Endothelial cell of umbilical vein (primary cell): ENCODE results near the gene GPN3. TPM values are rescaled to one million over a fixed set of nuclear protein-coding genes. Genes with fewer than 3 reads are reported as not detected.

Experiments
- BruUV-seq: library from RNA; stranded (reverse); fragments of 400-500 nt; replicated peaks from 2 replicates; lab custom pipeline; 2021; lab: Mats Ljungman, UMichigan
- CTCF ChIA-PET: fragments of 300-600, 350-600 bp; sonication (Branson Sonifier 250); formaldehyde crosslinking; loops from one replicate; lab custom pipeline; 2021; ENCODE audit warnings: antibody characterized with exemption, inconsistent platforms; lab: Charles Lee
- POLR2A ChIA-PET: fragments of 300-600, 350-600 bp; sonication (Branson Sonifier 250); formaldehyde crosslinking; loops from one replicate; lab custom pipeline; 2021; ENCODE audit warnings: antibody characterized with exemption, inconsistent platforms; lab: Charles Lee
- DNase-seq: peaks from one replicate; pipeline ENCODE4 v3.0.0-alpha.2; 2011; ENCODE audit warnings: low read depth, low spot score
- FAIRE-seq: peaks from 2 replicates; lab custom pipeline; 2011; peaks lifted over from hg19 to GRCh38; lab: Jason Lieb, UNC
- H2AFZ ChIP-seq: 2 replicates; pipeline ENCODE4 v1.6.0; 2012; ENCODE audit warnings: low read depth, low read length, control low read depth, inconsistent platforms
- H3K27ac ChIP-seq: 2 replicates; pipeline ENCODE4 v1.5.1; 2011; ENCODE audit warnings: low read depth, mild to moderate bottlenecking, control low read depth, low read length, moderate library complexity; ENCODE audit not compliant: insufficient read depth
- H3K27me3 ChIP-seq, 2 experiments: 2 replicates each; pipeline versions ENCODE4 v1.6.0 to v1.6.1; 2011; ENCODE audit warnings: low read length in 2 of 2, mixed read lengths in 1 of 2; ENCODE audit not compliant: control insufficient read depth in 2 of 2, insufficient read depth in 2 of 2
- H3K36me3 ChIP-seq, 2 experiments: 2 replicates in 1 of 2; 3 replicates in 1 of 2; pipeline ENCODE4 v1.5.1; 2011; ENCODE audit warnings: low read length in 2 of 2, mild to moderate bottlenecking in 1 of 2, moderate library complexity in 1 of 2; ENCODE audit not compliant: control insufficient read depth in 2 of 2, insufficient read depth in 2 of 2; ENCODE audit errors: extremely low read depth in 1 of 2
- H3K4me1 ChIP-seq: 3 replicates; pipeline ENCODE4 v1.5.1; 2011; ENCODE audit warnings: mild to moderate bottlenecking, low read length; ENCODE audit not compliant: control insufficient read depth, insufficient read depth; ENCODE audit errors: extremely low read depth
- H3K4me2 ChIP-seq: 2 replicates; pipeline ENCODE4 v1.6.1; 2011; ENCODE audit warnings: low read length, control low read depth, mixed read lengths; ENCODE audit not compliant: insufficient read depth
- H3K4me3 ChIP-seq, 3 experiments: fragments of 200-600 bp in 1 of 3; sonication (generic), shearing (Covaris generic) in 1 of 3; replicated peaks in 1 of 3; 2 replicates each; pipeline ENCODE4 v1.5.1; 2011 to 2016; ENCODE audit warnings: control low read depth in 3 of 3, low read length in 3 of 3, mild to moderate bottlenecking in 2 of 3, inconsistent platforms in 1 of 3, low read depth in 1 of 3, moderate library complexity in 1 of 3; ENCODE audit not compliant: insufficient read depth in 1 of 3
- H3K79me2 ChIP-seq: 2 replicates; pipeline ENCODE4 v1.6.0; 2012; ENCODE audit warnings: low read length, inconsistent platforms; ENCODE audit not compliant: control insufficient read depth, insufficient read depth
- H3K9ac ChIP-seq: replicated peaks from 2 replicates; pipeline ENCODE3; 2011; ENCODE audit warnings: low read length, control low read depth; ENCODE audit not compliant: insufficient read depth; ENCODE audit errors: extremely low read depth
- H3K9me1 ChIP-seq: replicated peaks from 3 replicates; pipeline ENCODE4 v1.6.0; 2011; ENCODE audit warnings: mild to moderate bottlenecking, low read length; ENCODE audit not compliant: control insufficient read depth, insufficient read depth; ENCODE audit errors: extremely low read depth
- H3K9me3 ChIP-seq: replicated peaks from 2 replicates; pipeline ENCODE4 v1.5.1; 2012; ENCODE audit warnings: low read length, inconsistent platforms; ENCODE audit not compliant: control insufficient read depth, insufficient read depth
- H4K20me1 ChIP-seq: replicated peaks from 2 replicates; pipeline ENCODE3; 2011; ENCODE audit warnings: mild to moderate bottlenecking, low read length; ENCODE audit not compliant: control insufficient read depth, insufficient read depth; ENCODE audit errors: extremely low read depth
- CTCF ChIP-seq, 2 donors: IDR thresholded peaks; 1 replicate in 1 of 2; 2 replicates in 1 of 2; pipeline ENCODE4 v1.5.1; 2011; ENCODE audit warnings: low read length in 2 of 2, mild to moderate bottlenecking in 2 of 2, moderate library complexity in 2 of 2, control low read depth in 1 of 2, inconsistent platforms in 1 of 2, low read depth in 1 of 2; ENCODE audit not compliant: insufficient read depth in 1 of 2; ENCODE audit errors: extremely low read depth in 1 of 2
- EZH2 ChIP-seq: IDR thresholded peaks from 2 replicates; pipeline ENCODE4 v1.6.1; 2012; ENCODE audit warnings: borderline replicate concordance, low read depth, mild to moderate bottlenecking, moderate library complexity, low read length, inconsistent platforms; ENCODE audit not compliant: severe bottlenecking
- FOS ChIP-seq: IDR thresholded peaks from 2 replicates; pipeline ENCODE4 v1.6.1; 2011; ENCODE audit warnings: mild to moderate bottlenecking, low read length, moderate library complexity, borderline replicate concordance; ENCODE audit not compliant: insufficient read depth
- GATA2 ChIP-seq: IDR thresholded peaks from 2 replicates; pipeline ENCODE4 v1.7.0; 2011; ENCODE audit warnings: low read depth, mild to moderate bottlenecking, moderate library complexity, mixed read lengths, low read length; ENCODE audit not compliant: insufficient read length, insufficient read depth
- JUN ChIP-seq: IDR thresholded peaks from 2 replicates; pipeline ENCODE4 v1.6.1; 2011; ENCODE audit warnings: borderline replicate concordance, low read depth; ENCODE audit not compliant: insufficient read length, insufficient read depth
- MAX ChIP-seq: IDR thresholded peaks from 2 replicates; pipeline ENCODE4 v1.6.1; 2011; ENCODE audit not compliant: insufficient read depth, insufficient read length
- MYC ChIP-seq: IDR thresholded peaks from one replicate; pipeline ENCODE4 v1.6.1; 2011; ENCODE audit warnings: mild to moderate bottlenecking, low read depth, low read length
- POLR2A ChIP-seq: IDR thresholded peaks from 2 replicates; pipeline ENCODE4 v1.6.1; 2012; ENCODE audit warnings: low read depth, mild to moderate bottlenecking, control low read depth, low read length
- POLR2AphosphoS5 ChIP-seq: IDR thresholded peaks from 2 replicates; pipeline ENCODE4 v1.6.1; 2012; ENCODE audit warnings: low read depth, mild to moderate bottlenecking, control low read depth, low read length, moderate library complexity; ENCODE audit not compliant: insufficient read depth
- dilution Hi-C: fragments of 300-500 bp; cut with MboI; formaldehyde crosslinking; loops from one replicate; pipeline ENCODE4 v1.15.0; 2019; ENCODE audit warnings: low sequenced_read_pairs; ENCODE audit not compliant: extremely low pct_ligation_motif_present
- intact Hi-C: fragments of 100-400 bp; cut with micrococcal nuclease; formaldehyde crosslinking; loops from one replicate; pipeline ENCODE4 v1.10.0; 2022
- polyA plus RNA-seq, 4 experiments: library from polyadenylated mRNA; depleted of rRNA in 3 of 4; stranded (reverse) in 3 of 4; unstranded in 1 of 4; fragments of >200 nt; gene quantifications; 2 replicates each; pipeline versions ENCODE4 v1.2.1 to v1.2.3, GENCODE V29; 2011 to 2012; ENCODE audit warnings: missing spikeins in 1 of 4
- total RNA-seq: library from RNA; stranded (reverse); gene quantifications from 2 replicates; pipeline ENCODE4 v1.2.3, GENCODE V29; 2021

Gene GPN3
- total and polyA plus RNA-seq, 2 donors (not counting 3 experiments of a cell fraction or from before 2014, with no cell fraction given), result 26.6 to 29.6 TPM

DNA sequence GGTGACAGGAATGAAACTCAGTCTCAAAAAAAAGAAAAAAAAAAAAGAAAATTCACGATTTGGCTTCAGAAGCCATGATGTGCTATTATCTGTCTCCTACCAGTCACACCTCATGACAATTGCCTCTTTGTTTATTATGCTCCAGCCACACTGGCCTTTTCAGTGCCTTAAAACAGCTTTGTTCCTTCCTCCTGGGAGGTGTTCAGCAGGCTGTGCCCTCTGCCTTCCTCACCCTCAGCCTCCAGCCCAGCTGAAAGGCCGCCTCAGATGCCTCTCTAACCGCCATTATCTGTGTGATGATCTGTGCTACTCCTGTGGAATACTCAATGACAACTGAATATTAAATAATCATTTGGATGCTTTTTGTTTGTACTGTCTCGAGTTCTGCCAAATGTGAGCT lies 9.3 kb downstream of the GPN3 start:
- no peak overlapping the region for H3K4me3 ChIP-seq
- H3K27me3 ChIP-seq, result no peaks in the 10 kb centered on the region
- H3K27ac ChIP-seq, result no peak overlapping the region
- no peaks in the 10 kb centered on the region for H4K20me1 ChIP-seq
- no peak for DNase-seq
- dilution Hi-C loops, result no loop called here
- no peaks in the 10 kb centered on the region for H3K9me1 ChIP-seq
- intact Hi-C loops, result no loop called here
- H3K79me2 ChIP-seq, result no peaks in the 10 kb centered on the region
- ChIA-PET POLR2A (no interaction called here), CTCF (interaction anchor here (1.4 to 2.1 kb wide), 2 partner anchors 9 to 10 kb away, joined by 4 to 9 read pairs; partner anchors contain the start of genes ARPC3, FAM216A and GPN3)
- H3K4me2 ChIP-seq, result no peak overlapping the region
- peaks cover 2 to 8% of the 10 kb centered on the region in 2 experiments for H3K36me3 ChIP-seq
- TF ChIP-seq MAX (no peak), EZH2 (no peak), POLR2AphosphoS5 (no peak), POLR2A (no peak), MYC (no peak), GATA2 (no peak), FOS (no peak), CTCF (IDR thresholded peaks at IDR 0.05; ENCODE audit: extremely low read depth in 1 of 2, insufficient read depth in 1 of 2, low read depth in 1 of 2, low read length in 2 of 2) (no peak), JUN (no peak)
- H3K4me1 ChIP-seq, result no peaks in the 10 kb centered on the region
- no peak overlapping the region for H3K9ac ChIP-seq
- BruUV-seq, result no TSS peak
- no peak overlapping the region for H2AFZ ChIP-seq
- FAIRE-seq, result no peak
- no peaks in the 10 kb centered on the region for H3K9me3 ChIP-seq
